Activated CD4-positive, alpha-beta T cell treated with anti-CD3 and anti-CD28 coated beads, Interleukin-2, Interleukin-6, amounts not matched to agents 100 ng/mL and 50 ng/mL, durations not matched to agents 16 hours and 8 hours (primary cell): ENCODE results near the gene IGSF21.
"Not testable (repeated sequence)": the region's sequence is repeated elsewhere in the genome, so short reads cannot be mapped to it uniquely, and the experiment has no call there.

Experiments used
- DNase-seq: peaks from one replicate; pipeline ENCODE4 v3.0.0-alpha.2; 2020

The IGSF21 gene

GRCh38 chr1:18411820-18412641 lies 304.4 kb downstream of the IGSF21 start:
- DNase-seq, result no peak

GRCh38 chr1:18412882-18413353 lies 305.3 kb downstream of the IGSF21 start:
- DNase-seq, result no peak

GRCh38 chr1:18413541-18414305 lies 306.1 kb downstream of the IGSF21 start:
- DNase-seq, result no peak

- DNase-seq, result no peak
Measured at GRCh38 chr1:18414321-18414720, 306.7 kb downstream of the IGSF21 start.

GRCh38 chr1:18414872-18415447 lies 307.4 kb downstream of the IGSF21 start:
- no peak for DNase-seq

- no peak for DNase-seq
Measured at GRCh38 chr1:18415448-18416027, 307.9 kb downstream of the IGSF21 start.

GRCh38 chr1:18416126-18416525 lies 308.5 kb downstream of the IGSF21 start:
- not testable (repeated sequence) for DNase-seq

GRCh38 chr1:18417316-18418269 lies 310.0 kb downstream of the IGSF21 start:
- no peak for DNase-seq

GRCh38 chr1:18419113-18419844 lies 311.7 kb downstream of the IGSF21 start:
- no peak for DNase-seq

GRCh38 chr1:18419845-18420184 lies 312.2 kb downstream of the IGSF21 start:
- no peak for DNase-seq

- no peak for DNase-seq
Measured at GRCh38 chr1:18422076-18422777, 314.6 kb downstream of the IGSF21 start.

- no peak for DNase-seq
Measured at GRCh38 chr1:18422954-18423353, 315.4 kb downstream of the IGSF21 start.

GRCh38 chr1:18426580-18426979 lies 319.0 kb downstream of the IGSF21 start:
- DNase-seq, result no peak
